ENCODE measurements around the gene AP4B1.

GRCh38 chr1:113879739-113880038, 24.9 kb downstream of the AP4B1 start:
- TF ChIP-seq TAF1 (IDR thresholded peaks at IDR 0.05; ENCODE audit: low read depth, low read length) (no peak), POLR2A (IDR thresholded peaks at IDR 0.05; ENCODE audit: low read depth, low read length) (no peak), POLR2AphosphoS5 (IDR thresholded peaks at IDR 0.05; ENCODE audit: low read depth, low read length) (no peak)
